Measurements from ENCODE around the gene CHRNA7. TPM values are rescaled to one million over a fixed set of nuclear protein-coding genes. Genes with fewer than 3 reads are reported as not detected.

CHRNA7 gene
- total RNA-seq, 2 experiments from 2014 or later = 0.11 TPM; not detected in 1

Other genes starting within 250 kb of the CHRNA7 start
- 1 to 10 TPM; 2.2 to 3.7 TPM for gene OTUD7A, start 159.8 kb upstream of the CHRNA7 start, total RNA-seq